ENCODE measurements around the gene DICER1.

DICER1 gene

GRCh38 chr14:95163666-95164065, 6.3 kb upstream of the DICER1 start:
- no peaks in the 10 kb centered on the region for H3K4me1 ChIP-seq
- no peak for DNase-seq

GRCh38 chr14:95163132-95163531, 5.8 kb upstream of the DICER1 start:
- intact Hi-C loops (cut with DNase I; ENCODE audit: low total_unique reads) = no loop called here
- no peak for TF ChIP-seq CTCF (IDR thresholded peaks at IDR 0.05)
- H3K27ac ChIP-seq = no peak overlapping the region

More at GRCh38 chr14:95163666-95164065, 6.3 kb upstream of the DICER1 start:
- no peak overlapping the region for H3K4me3 ChIP-seq
- TF ChIP-seq CTCF (IDR thresholded peaks at IDR 0.05) = no peak
- no peaks in the 10 kb centered on the region for H3K27me3 ChIP-seq
- intact Hi-C loops (cut with DNase I; ENCODE audit: low total_unique reads) = no loop called here
- H3K27ac ChIP-seq = no peak overlapping the region
- peaks cover 0 to 4% (median 0%) of the 10 kb centered on the region in 3 donors for H3K36me3 ChIP-seq
- peaks cover 0 to 9% (median 6%) of the 10 kb centered on the region in 3 donors for H3K9me3 ChIP-seq

GRCh38 chr14:95162641-95163040, 5.3 kb upstream of the DICER1 start:
- no peak overlapping the region for H3K27ac ChIP-seq
- intact Hi-C loops (cut with DNase I; ENCODE audit: low total_unique reads) = no loop called here
- peaks cover 0 to 4% (median 0%) of the 10 kb centered on the region in 3 donors for H3K36me3 ChIP-seq
- DNase-seq = no peak
- H3K9me3 ChIP-seq = peaks cover 0 to 9% (median 6%) of the 10 kb centered on the region in 3 donors
- no peaks in the 10 kb centered on the region for H3K27me3 ChIP-seq
- H3K4me3 ChIP-seq = no peak overlapping the region
- no peak for TF ChIP-seq CTCF (IDR thresholded peaks at IDR 0.05)
- H3K4me1 ChIP-seq = peaks cover 0 to 8% (median 4%) of the 10 kb centered on the region in 4 donors

More at GRCh38 chr14:95163132-95163531, 5.8 kb upstream of the DICER1 start:
- Histone ChIP-seq H3K36me3 (peaks cover 0 to 4% (median 0%) of the 10 kb centered on the region in 3 donors), H3K27me3 (no peaks in the 10 kb centered on the region), H3K9me3 (peaks cover 0 to 9% (median 6%) of the 10 kb centered on the region in 3 donors), H3K4me3 (no peak overlapping the region), H3K4me1 (peaks cover 0 to 5% (median 3%) of the 10 kb centered on the region in 4 donors)
- no peak for DNase-seq

GRCh38 chr14:95157048-95157326, 342 bp downstream of the DICER1 start:
- no peak for DNase-seq
- H3K27me3 ChIP-seq = no peaks in the 10 kb centered on the region
- peaks cover 3 to 48% (median 18%) of the 10 kb centered on the region in 4 donors for H3K4me1 ChIP-seq
- peak overlapping the region; percentile 65 to 76 for H3K4me3 ChIP-seq
- intact Hi-C loops (cut with DNase I; ENCODE audit: low total_unique reads) = loop anchor here (10.0 kb wide), 1 partner anchor 168 kb away; no protein-coding TSS in a partner anchor
- no peaks in the 10 kb centered on the region for H3K9me3 ChIP-seq
- peak overlapping the region; percentile 91 to 93 for H3K27ac ChIP-seq
- no peaks in the 10 kb centered on the region for H3K36me3 ChIP-seq
- TF ChIP-seq CTCF (IDR thresholded peaks at IDR 0.05) = no peak

- H3K4me3 ChIP-seq = peak overlapping the region; percentile 65 to 76
- H3K27ac ChIP-seq = peak overlapping the region; percentile 91 to 93
- no peaks in the 10 kb centered on the region for H3K9me3 ChIP-seq
- no peak for TF ChIP-seq CTCF (IDR thresholded peaks at IDR 0.05)
- H3K27me3 ChIP-seq = no peaks in the 10 kb centered on the region
- intact Hi-C loops (cut with DNase I; ENCODE audit: low total_unique reads) = loop anchor here (10.0 kb wide), 1 partner anchor 168 kb away; no protein-coding TSS in a partner anchor
- peaks cover 7 to 54% (median 21%) of the 10 kb centered on the region in 4 donors for H3K4me1 ChIP-seq
- peak; percentile 27 to 77 for DNase-seq
- H3K36me3 ChIP-seq = no peaks in the 10 kb centered on the region
Observed at GRCh38 chr14:95156161-95157047, 925 bp downstream of the DICER1 start.
